Subcutaneous abdominal adipose tissue (tissue), 5 donors: Measurements from ENCODE around the gene TMEM53.

Experiments used
- H3K27ac ChIP-seq: one replicate; pipeline ENCODE4 v1.7.0; 2013; ENCODE audit warnings: low read depth, mild to moderate bottlenecking, inconsistent platforms, low read length, moderate library complexity
- H3K27me3 ChIP-seq, 5 donors: one replicate each; pipeline ENCODE4 v1.7.0; 2013; ENCODE audit warnings: low read length in 5 of 5, inconsistent platforms in 1 of 5; ENCODE audit not compliant: control insufficient read depth in 5 of 5, insufficient read depth in 4 of 5
- H3K36me3 ChIP-seq, 5 donors: one replicate each; pipeline ENCODE4 v1.7.0; 2013; ENCODE audit warnings: low read length in 5 of 5; ENCODE audit not compliant: control insufficient read depth in 5 of 5, insufficient read depth in 5 of 5
- H3K4me1 ChIP-seq, 5 donors: one replicate each; pipeline ENCODE4 v1.7.0; 2013; ENCODE audit warnings: low read length in 5 of 5, mild to moderate bottlenecking in 3 of 5, moderate library complexity in 1 of 5; ENCODE audit not compliant: control insufficient read depth in 5 of 5, insufficient read depth in 5 of 5
- H3K4me3 ChIP-seq, 5 donors: one replicate each; pipeline ENCODE4 v1.7.0; 2013; ENCODE audit warnings: low read length in 5 of 5, low read depth in 1 of 5
- H3K9ac ChIP-seq, 5 donors: one replicate each; pipeline ENCODE4 v1.7.0; 2013; ENCODE audit warnings: low read length in 5 of 5, mild to moderate bottlenecking in 4 of 5, moderate library complexity in 3 of 5
- H3K9me3 ChIP-seq, 5 donors: one replicate each; pipeline ENCODE4 v1.7.0; 2013; ENCODE audit warnings: low read length in 5 of 5; ENCODE audit not compliant: control insufficient read depth in 5 of 5
- donor health status: healthy.
- donor health status: healthy.
- donor health status: healthy.
- donor health status: healthy.
- donor health status: healthy.

TMEM53 gene

GRCh38 chr1:44674113-44675000, at the start of gene TMEM53, which contains the start of gene ARMH1:
Gene TMEM53, minus strand, starts transcription at chr1:44674481. Its CDS starts 90 bp downstream, at chr1:44674391.
Gene ARMH1, plus strand, starts transcription at chr1:44674714. Its CDS starts 14,984 bp downstream, at chr1:44689698.
- H3K4me3 ChIP-seq, result peak within 1 kb of the TSS; percentile 62 to 89 (median 85)
- H3K4me1 ChIP-seq, result peaks cover 22 to 75% (median 70%) of the 10 kb centered on the region in 5 donors
- H3K9me3 ChIP-seq, result no peaks in the 10 kb centered on the region
- H3K27me3 ChIP-seq, result no peaks in the 10 kb centered on the region
- H3K9ac ChIP-seq, result peak within 1 kb of the TSS; percentile 75 to 95 (median 84)
- H3K27ac ChIP-seq, result peak within 1 kb of the TSS; percentile 94
- H3K36me3 ChIP-seq, result peaks cover 0 to under 1% (median 0%) of the 10 kb centered on the region in 5 donors

- Histone ChIP-seq H3K36me3 (no peaks in the 10 kb centered on the region), H3K27ac (no peak overlapping the region), H3K9ac (no peak overlapping the region), H3K9me3 (no peaks in the 10 kb centered on the region), H3K27me3 (peaks cover 0 to 8% (median 0%) of the 10 kb centered on the region in 5 donors), H3K4me1 (peaks cover 0 to 16% (median 0%) of the 10 kb centered on the region in 5 donors), H3K4me3 (no peak overlapping the region)
Measured at GRCh38 chr1:44723496-44724295, 49.4 kb upstream of the TMEM53 start.

- H3K9me3 ChIP-seq, result no peaks in the 10 kb centered on the region
- peaks cover 0 to 8% (median 0%) of the 10 kb centered on the region in 5 donors for H3K27me3 ChIP-seq
- no peak overlapping the region for H3K4me3 ChIP-seq
- H3K27ac ChIP-seq, result no peak overlapping the region
- H3K9ac ChIP-seq, result no peak overlapping the region
- peaks cover 0 to 16% (median 0%) of the 10 kb centered on the region in 5 donors for H3K4me1 ChIP-seq
- no peaks in the 10 kb centered on the region for H3K36me3 ChIP-seq
Measured at GRCh38 chr1:44723064-44723463, 48.8 kb upstream of the TMEM53 start.

GRCh38 chr1:44721485-44722361, 47.4 kb upstream of the TMEM53 start:
- Histone ChIP-seq H3K27ac (no peak overlapping the region), H3K9ac (peak overlapping the region in 1 of 5 donors; percentile 25), H3K4me1 (peaks cover 0 to 16% (median 0%) of the 10 kb centered on the region in 5 donors), H3K36me3 (no peaks in the 10 kb centered on the region), H3K4me3 (no peak overlapping the region), H3K27me3 (peaks cover 0 to 8% (median 0%) of the 10 kb centered on the region in 5 donors), H3K9me3 (no peaks in the 10 kb centered on the region)

GRCh38 chr1:44720281-44720680, 46.0 kb upstream of the TMEM53 start:
- H3K27me3 ChIP-seq, result peaks cover 0 to 8% (median 0%) of the 10 kb centered on the region in 5 donors
- H3K9me3 ChIP-seq, result no peaks in the 10 kb centered on the region
- no peak overlapping the region for H3K9ac ChIP-seq
- H3K36me3 ChIP-seq, result no peaks in the 10 kb centered on the region
- H3K27ac ChIP-seq, result no peak overlapping the region
- no peak overlapping the region for H3K4me3 ChIP-seq
- H3K4me1 ChIP-seq, result peaks cover 0 to 16% (median under 1%) of the 10 kb centered on the region in 5 donors

- H3K4me1 ChIP-seq, result peaks cover 0 to 16% (median 3%) of the 10 kb centered on the region in 5 donors
- no peaks in the 10 kb centered on the region for H3K27me3 ChIP-seq
- no peaks in the 10 kb centered on the region for H3K9me3 ChIP-seq
- no peak overlapping the region for H3K9ac ChIP-seq
- H3K36me3 ChIP-seq, result no peaks in the 10 kb centered on the region
- no peak overlapping the region for H3K4me3 ChIP-seq
- H3K27ac ChIP-seq, result no peak overlapping the region
Measured at GRCh38 chr1:44719318-44719717, 45.0 kb upstream of the TMEM53 start.

- H3K27ac ChIP-seq, result no peak overlapping the region
- no peak overlapping the region for H3K9ac ChIP-seq
- peaks cover 0 to 10% (median 3%) of the 10 kb centered on the region in 5 donors for H3K4me1 ChIP-seq
- no peaks in the 10 kb centered on the region for H3K9me3 ChIP-seq
- no peak overlapping the region for H3K4me3 ChIP-seq
- H3K36me3 ChIP-seq, result no peaks in the 10 kb centered on the region
- H3K27me3 ChIP-seq, result no peaks in the 10 kb centered on the region
Measured at GRCh38 chr1:44718091-44718490, 43.8 kb upstream of the TMEM53 start.

- Histone ChIP-seq H3K36me3 (no peaks in the 10 kb centered on the region), H3K4me1 (peaks cover 0 to 10% (median 3%) of the 10 kb centered on the region in 5 donors), H3K9ac (no peak overlapping the region), H3K9me3 (no peaks in the 10 kb centered on the region), H3K27ac (no peak overlapping the region), H3K4me3 (no peak overlapping the region), H3K27me3 (no peaks in the 10 kb centered on the region)
Measured at GRCh38 chr1:44717653-44718052, 43.4 kb upstream of the TMEM53 start.

- Histone ChIP-seq H3K4me3 (no peak overlapping the region), H3K9ac (no peak overlapping the region), H3K4me1 (peaks cover 0 to 9% (median 3%) of the 10 kb centered on the region in 5 donors), H3K9me3 (no peaks in the 10 kb centered on the region), H3K27ac (no peak overlapping the region), H3K36me3 (no peaks in the 10 kb centered on the region), H3K27me3 (no peaks in the 10 kb centered on the region)
Measured at GRCh38 chr1:44717156-44717555, 42.9 kb upstream of the TMEM53 start.
